GM21717 (cell line): ENCODE results near the gene ACO2.
"Not testable (repeated sequence)": the region's sequence is repeated elsewhere in the genome, so short reads cannot be mapped to it uniquely, and the experiment has no call there.

Experiments used
- ATAC-seq: cut with Tn5 transposase; IDR thresholded peaks from one replicate; pipeline ENCODE4 v1.9.1; 2021; ENCODE audit warnings: mild to moderate bottlenecking, moderate library complexity; ENCODE audit not compliant: unreplicated experiment

ACO2 gene

GRCh38 chr22:41563051-41563711 is 94.3 kb downstream of the ACO2 start:
- ATAC-seq = no peak

GRCh38 chr22:41564563-41564962 is 95.6 kb downstream of the ACO2 start:
- ATAC-seq = no peak

GRCh38 chr22:41565403-41566054 is 96.6 kb downstream of the ACO2 start:
- ATAC-seq = no peak

GRCh38 chr22:41567512-41567768 is 98.5 kb downstream of the ACO2 start:
- no peak for ATAC-seq

- ATAC-seq = no peak
Measured at GRCh38 chr22:41568811-41569210, 99.9 kb downstream of the ACO2 start.

GRCh38 chr22:41570221-41570620 is 101.3 kb downstream of the ACO2 start:
- ATAC-seq = no peak

GRCh38 chr22:41571786-41572185 is 102.9 kb downstream of the ACO2 start:
- no peak for ATAC-seq

GRCh38 chr22:41572305-41572704 is 103.4 kb downstream of the ACO2 start:
- not testable (repeated sequence) for ATAC-seq

GRCh38 chr22:41573677-41574076 is 104.8 kb downstream of the ACO2 start:
- ATAC-seq = no peak

GRCh38 chr22:41574847-41575381 is 106.0 kb downstream of the ACO2 start:
- ATAC-seq = no peak

- ATAC-seq = no peak
Measured at GRCh38 chr22:41575533-41575932, 106.6 kb downstream of the ACO2 start.

GRCh38 chr22:41576877-41577276 is 108.0 kb downstream of the ACO2 start:
- ATAC-seq = no peak

- ATAC-seq = no peak
Measured at GRCh38 chr22:41578114-41578513, 109.2 kb downstream of the ACO2 start.
